ENCODE results near the gene ATP6V1B1. TPM values are rescaled to one million over a fixed set of nuclear protein-coding genes. Genes with fewer than 3 reads are reported as not detected.
"Not testable (repeated sequence)": the region's sequence is repeated elsewhere in the genome, so short reads cannot be mapped to it uniquely, and the experiment has no call there.

ATP6V1B1 gene
- total RNA-seq, 1 experiment from 2014 or later = 0.93 TPM

DNA sequence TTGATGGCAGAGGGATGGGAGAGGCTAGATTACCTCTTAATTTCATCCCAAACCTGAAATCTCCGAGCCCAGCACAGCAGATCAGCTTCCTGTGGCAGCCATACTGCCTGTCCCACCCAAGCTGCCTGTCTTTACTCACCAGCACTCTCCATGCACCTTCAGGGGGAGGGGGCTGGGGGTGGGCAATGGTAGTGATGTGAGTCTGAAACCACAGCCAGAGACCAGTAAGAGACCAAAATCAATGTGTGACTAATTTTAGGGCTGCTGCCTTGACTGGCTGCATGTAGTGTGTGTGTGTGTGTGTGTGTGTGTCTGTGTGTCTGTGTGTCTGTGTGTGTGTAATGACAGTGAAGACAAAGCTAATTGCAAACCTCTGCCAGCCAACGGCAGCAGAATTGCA lies 70.6 kb downstream of the ATP6V1B1 start:
- DNase-seq (ENCODE audit: low spot score) = no peak

GRCh38 chr2:71006955-71007799 lies 71.5 kb downstream of the ATP6V1B1 start:
- no peak for DNase-seq (ENCODE audit: low spot score)

- DNase-seq (ENCODE audit: low spot score) = no peak
These were observed 72.6 kb downstream of the ATP6V1B1 start for GRCh38 chr2:71008342-71008741.

DNA sequence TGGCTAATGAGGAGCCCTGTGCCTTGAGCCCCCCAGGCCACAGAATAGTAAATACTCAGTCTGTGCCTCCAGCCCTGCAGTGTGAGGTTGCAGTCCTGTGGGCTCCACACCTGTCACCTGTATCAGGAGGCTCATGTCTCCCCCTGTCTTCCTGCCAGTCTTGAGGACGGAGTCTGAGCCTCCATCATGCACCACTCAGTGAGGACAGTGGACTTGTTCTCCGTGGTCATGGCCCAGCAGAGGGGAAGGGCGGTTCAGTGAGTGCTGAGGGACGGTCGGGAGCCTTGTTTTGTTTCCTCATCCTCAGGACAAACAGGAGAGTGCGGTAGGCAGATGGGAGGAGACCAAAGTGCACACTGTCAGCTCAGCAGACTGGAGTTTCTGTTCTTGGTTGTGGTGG lies 76.1 kb downstream of the ATP6V1B1 start:
- DNase-seq (ENCODE audit: low spot score) = not testable (repeated sequence)

Other genes starting within 250 kb of the ATP6V1B1 start
- 47.5 and 50.5 TPM in 2 replicates for gene ADD2, start 167.7 kb upstream of the ATP6V1B1 start, total RNA-seq (2014; rRNA removed; shearing (Covaris generic))
- gene FIGLA, start 145.3 kb upstream of the ATP6V1B1 start, total RNA-seq (2014; rRNA removed; shearing (Covaris generic)) = not detected in 2 replicates
- not detected in 2 replicates for gene CLEC4F, start 115.3 kb upstream of the ATP6V1B1 start, total RNA-seq (2014; rRNA removed; shearing (Covaris generic))
- 0.14 TPM in 1 of 2 replicates, not detected in the other for gene CD207, start 100.1 kb upstream of the ATP6V1B1 start, total RNA-seq (2014; rRNA removed; shearing (Covaris generic))
- 3.3 and 5.0 TPM in 2 replicates for gene VAX2, start 35.3 kb upstream of the ATP6V1B1 start, total RNA-seq (2014; rRNA removed; shearing (Covaris generic))
- gene ANKRD53, start 42.7 kb downstream of the ATP6V1B1 start, total RNA-seq (2014; rRNA removed; shearing (Covaris generic)) = not detected in 2 replicates
- gene TEX261, start 59.0 kb downstream of the ATP6V1B1 start, total RNA-seq (2014; rRNA removed; shearing (Covaris generic)) = 41.4 and 49.5 TPM in 2 replicates
- 73.3 and 128 TPM in 2 replicates for gene NAGK, start 132.7 kb downstream of the ATP6V1B1 start, total RNA-seq (2014; rRNA removed; shearing (Covaris generic))
- gene MCEE, start 194.3 kb downstream of the ATP6V1B1 start, total RNA-seq (2014; rRNA removed; shearing (Covaris generic)) = 3.9 and 4.4 TPM in 2 replicates
- gene MPHOSPH10, start 194.7 kb downstream of the ATP6V1B1 start, total RNA-seq (2014; rRNA removed; shearing (Covaris generic)) = 46.4 and 64.3 TPM in 2 replicates